Left ventricle myocardium inferior (tissue), 1 donor: ENCODE data around the gene CSNK1D. TPM values are rescaled to one million over a fixed set of nuclear protein-coding genes. Genes with fewer than 3 reads are reported as not detected.

Experiments used
- DNase-seq: peaks from one replicate; pipeline ENCODE4 v3.0.0-alpha.2; 2020
- H3K27ac ChIP-seq: fragments of 200-600 bp; replicated peaks from 2 replicates; pipeline ENCODE4 v1.8.0; 2021
- H3K27me3 ChIP-seq: fragments of 200-600 bp; 2 replicates; pipeline ENCODE4 v1.8.0; 2021; ENCODE audit warnings: low read depth
- H3K36me3 ChIP-seq: fragments of 200-600 bp; 2 replicates; pipeline ENCODE4 v1.8.0; 2021
- H3K4me1 ChIP-seq: fragments of 200-600 bp; 2 replicates; pipeline ENCODE4 v1.8.0; 2021
- H3K4me3 ChIP-seq: fragments of 200-600 bp; 2 replicates; pipeline ENCODE4 v1.8.0; 2021; ENCODE audit warnings: mild to moderate bottlenecking, moderate library complexity
- H3K9me3 ChIP-seq: fragments of 200-600 bp; replicated peaks from 2 replicates; pipeline ENCODE4 v1.8.0; 2021
- CTCF ChIP-seq: fragments of 200-600 bp; IDR thresholded peaks from 2 replicates; pipeline ENCODE4 v1.8.0; 2021; ENCODE audit warnings: antibody characterized with exemption, mild to moderate bottlenecking, borderline replicate concordance
- intact Hi-C: fragments of 100-400 bp; cut with micrococcal nuclease; formaldehyde crosslinking; loops from one replicate; pipeline ENCODE4 v1.11.0; 2022
- total RNA-seq: library from RNA; stranded (reverse); fragmentation: NEBNext Ultra II Directional; extraction: Animal tissue kit (Norgen Biotek cat#: 25700); gene quantifications from one replicate; pipeline ENCODE4 v1.2.1, GENCODE V29; 2021
- donor health status: DM: no; HTN: yes; CAD: no; lungs with severe emphysema.

The CSNK1D gene
- total RNA-seq, 1 donor from 2014 or later = 61.8 TPM

GRCh38 chr17:82301916-82302567 is 28.5 kb upstream of the CSNK1D start:
- Histone ChIP-seq H3K4me1 (peaks cover 30% of the 10 kb centered on the region), H3K27ac (no peak overlapping the region), H3K9me3 (no peaks in the 10 kb centered on the region), H3K36me3 (no peaks in the 10 kb centered on the region), H3K27me3 (peaks cover 26% of the 10 kb centered on the region), H3K4me3 (no peak overlapping the region)
- no peak for TF ChIP-seq CTCF
- no peak for DNase-seq
- intact Hi-C loops = no loop called here

- peaks cover 36% of the 10 kb centered on the region for H3K4me1 ChIP-seq
- H3K27me3 ChIP-seq = peaks cover 23% of the 10 kb centered on the region
- no peak overlapping the region for H3K4me3 ChIP-seq
- H3K9me3 ChIP-seq = no peaks in the 10 kb centered on the region
- H3K27ac ChIP-seq = no peak overlapping the region
- TF ChIP-seq CTCF = no peak
- no peak for DNase-seq
- intact Hi-C loops = no loop called here
- H3K36me3 ChIP-seq = no peaks in the 10 kb centered on the region
Measured at GRCh38 chr17:82301300-82301915, 27.9 kb upstream of the CSNK1D start.

GRCh38 chr17:82300707-82301270 is 27.3 kb upstream of the CSNK1D start:
- intact Hi-C loops = no loop called here
- peak; percentile 66 for DNase-seq
- Histone ChIP-seq H3K4me1 (peaks cover 36% of the 10 kb centered on the region), H3K4me3 (no peak overlapping the region), H3K27ac (no peak overlapping the region), H3K36me3 (no peaks in the 10 kb centered on the region), H3K27me3 (peaks cover 23% of the 10 kb centered on the region), H3K9me3 (no peaks in the 10 kb centered on the region)
- peak; percentile 82 for TF ChIP-seq CTCF

GRCh38 chr17:82300228-82300627 is 26.7 kb upstream of the CSNK1D start:
- no peak overlapping the region for H3K4me3 ChIP-seq
- DNase-seq = no peak
- H3K27me3 ChIP-seq = peaks cover 23% of the 10 kb centered on the region
- peaks cover 36% of the 10 kb centered on the region for H3K4me1 ChIP-seq
- H3K36me3 ChIP-seq = no peaks in the 10 kb centered on the region
- intact Hi-C loops = no loop called here
- TF ChIP-seq CTCF = no peak
- no peaks in the 10 kb centered on the region for H3K9me3 ChIP-seq
- H3K27ac ChIP-seq = no peak overlapping the region

GRCh38 chr17:82299452-82299851 is 26.0 kb upstream of the CSNK1D start:
- Histone ChIP-seq H3K27ac (no peak overlapping the region), H3K36me3 (no peaks in the 10 kb centered on the region), H3K9me3 (no peaks in the 10 kb centered on the region), H3K27me3 (peaks cover 23% of the 10 kb centered on the region), H3K4me1 (peaks cover 39% of the 10 kb centered on the region), H3K4me3 (no peak overlapping the region)
- intact Hi-C loops = no loop called here
- no peak for TF ChIP-seq CTCF
- DNase-seq = no peak
